Astrocyte (in vitro differentiated cells and primary cell): ENCODE data around the gene NCAM2. TPM values are rescaled to one million over a fixed set of nuclear protein-coding genes. Genes with fewer than 3 reads are reported as not detected.

Experiments used
- DNase-seq: peaks from one replicate; pipeline ENCODE4 v3.0.0-alpha.2; 2010; ENCODE audit warnings: low read depth
- FAIRE-seq: peaks from 2 replicates; lab custom pipeline; 2011; peaks lifted over from hg19 to GRCh38; lab: Jason Lieb, UNC
- H2AFZ ChIP-seq: 2 replicates; pipeline ENCODE4 v1.6.0; 2012; ENCODE audit warnings: low read depth, low read length, inconsistent platforms
- H3K27ac ChIP-seq: 2 replicates; pipeline ENCODE4 v1.5.1; 2011; ENCODE audit warnings: low read depth, low read length, inconsistent platforms
- H3K27me3 ChIP-seq: 2 replicates; pipeline ENCODE4 v1.6.0; 2011; ENCODE audit warnings: low read length, inconsistent platforms; ENCODE audit not compliant: insufficient read depth
- H3K36me3 ChIP-seq: 2 replicates; pipeline ENCODE4 v1.5.1; 2011; ENCODE audit warnings: low read length, inconsistent platforms; ENCODE audit not compliant: insufficient read depth
- H3K4me1 ChIP-seq: 2 replicates; pipeline ENCODE4 v1.5.1; 2011; ENCODE audit warnings: low read length, inconsistent platforms; ENCODE audit not compliant: insufficient read depth
- H3K4me2 ChIP-seq: 2 replicates; pipeline ENCODE4 v1.6.0; 2012; ENCODE audit warnings: low read length, inconsistent platforms
- H3K4me3 ChIP-seq: 2 replicates; pipeline ENCODE4 v1.5.1; 2011; ENCODE audit warnings: low read depth, mild to moderate bottlenecking, low read length, inconsistent platforms; ENCODE audit not compliant: insufficient read depth
- H3K79me2 ChIP-seq: 2 replicates; pipeline ENCODE4 v1.6.0; 2012; ENCODE audit warnings: mild to moderate bottlenecking, low read length, inconsistent platforms; ENCODE audit not compliant: insufficient read depth
- H3K9ac ChIP-seq: 2 replicates; pipeline ENCODE4 v1.6.0; 2012; ENCODE audit warnings: mild to moderate bottlenecking, low read length, inconsistent platforms
- H3K9me3 ChIP-seq: 2 replicates; pipeline ENCODE4 v1.5.1; 2012; ENCODE audit warnings: low read depth, mild to moderate bottlenecking, low read length, inconsistent platforms; ENCODE audit not compliant: insufficient read depth
- H4K20me1 ChIP-seq: 2 replicates; pipeline ENCODE4 v1.6.0; 2012; ENCODE audit warnings: low read length, inconsistent platforms; ENCODE audit not compliant: insufficient read depth
- H3K27ac Mint-ChIP-seq: one replicate; pipeline ENCODE4 v1.8.0; 2021; ENCODE audit warnings: mild to moderate bottlenecking, mixed read lengths; ENCODE audit not compliant: unreplicated experiment
- H3K27me3 Mint-ChIP-seq: one replicate; pipeline ENCODE4 v1.8.0; 2021; ENCODE audit warnings: low read depth, mixed read lengths; ENCODE audit not compliant: unreplicated experiment
- H3K36me3 Mint-ChIP-seq: one replicate; pipeline ENCODE4 v1.8.0; 2021; ENCODE audit warnings: low read depth, mixed read lengths; ENCODE audit not compliant: unreplicated experiment
- H3K4me1 Mint-ChIP-seq: one replicate; pipeline ENCODE4 v1.8.0; 2021; ENCODE audit warnings: low read depth, mixed read lengths; ENCODE audit not compliant: unreplicated experiment
- H3K4me3 Mint-ChIP-seq: one replicate; pipeline ENCODE4 v1.8.0; 2021; ENCODE audit warnings: mild to moderate bottlenecking, moderate library complexity, mixed read lengths; ENCODE audit not compliant: unreplicated experiment
- H3K9me3 Mint-ChIP-seq: one replicate; pipeline ENCODE4 v1.8.0; 2021; ENCODE audit warnings: mild to moderate bottlenecking, mixed read lengths; ENCODE audit not compliant: unreplicated experiment
- CTCF ChIP-seq: IDR thresholded peaks from 2 replicates; pipeline ENCODE4 v1.5.1; 2011; ENCODE audit warnings: low read depth, mild to moderate bottlenecking, inconsistent platforms, low read length, moderate library complexity; ENCODE audit not compliant: insufficient read depth
- EZH2 ChIP-seq: IDR thresholded peaks from 2 replicates; pipeline ENCODE4 v1.6.1; 2012; ENCODE audit warnings: mild to moderate bottlenecking, low read length, inconsistent platforms; ENCODE audit not compliant: insufficient read depth
- total RNA-seq: library from RNA; stranded (reverse); gene quantifications from 2 replicates; pipeline ENCODE4 v1.2.1, GENCODE V29; 2021

Gene NCAM2
- total RNA-seq, 1 donor from 2014 or later: 6.8 TPM

- no peak overlapping the region for H3K4me3 Mint-ChIP-seq
- Histone ChIP-seq H3K9ac (no peak overlapping the region), H2AFZ (no peak overlapping the region), H3K79me2 (no peaks in the 10 kb centered on the region), H3K9me3 (no peaks in the 10 kb centered on the region), H4K20me1 (no peaks in the 10 kb centered on the region), H3K4me3 (no peak overlapping the region), H3K36me3 (no peaks in the 10 kb centered on the region), H3K4me2 (no peak overlapping the region), H3K27me3 (no peaks in the 10 kb centered on the region), H3K27ac (no peak overlapping the region), H3K4me1 (no peaks in the 10 kb centered on the region)
- no peaks in the 10 kb centered on the region for H3K4me1 Mint-ChIP-seq
- H3K36me3 Mint-ChIP-seq: no peaks in the 10 kb centered on the region
- peaks cover 17% of the 10 kb centered on the region for H3K9me3 Mint-ChIP-seq
- TF ChIP-seq EZH2: no peak
- TF ChIP-seq CTCF: no peak
- no peaks in the 10 kb centered on the region for H3K27me3 Mint-ChIP-seq
- no peak for DNase-seq
- H3K27ac Mint-ChIP-seq: no peak overlapping the region
- FAIRE-seq: no peak
These were observed 347.7 kb downstream of the NCAM2 start for GRCh38 chr21:21345872-21346271.

GRCh38 chr21:21366277-21366676 is 368.1 kb downstream of the NCAM2 start:
- Histone ChIP-seq H3K4me1 (peaks cover 5% of the 10 kb centered on the region), H3K4me2 (no peak overlapping the region), H4K20me1 (no peaks in the 10 kb centered on the region), H3K9me3 (no peaks in the 10 kb centered on the region), H3K79me2 (no peaks in the 10 kb centered on the region), H3K36me3 (no peaks in the 10 kb centered on the region), H2AFZ (no peak overlapping the region), H3K27me3 (no peaks in the 10 kb centered on the region), H3K9ac (no peak overlapping the region), H3K27ac (no peak overlapping the region), H3K4me3 (no peak overlapping the region)
- Mint-ChIP-seq H3K4me3 (no peak overlapping the region), H3K27ac (no peak overlapping the region), H3K9me3 (no peaks in the 10 kb centered on the region), H3K4me1 (peaks cover 9% of the 10 kb centered on the region), H3K36me3 (no peaks in the 10 kb centered on the region), H3K27me3 (no peaks in the 10 kb centered on the region)
- DNase-seq (no peak), FAIRE-seq (no peak)
- no peak for TF ChIP-seq CTCF
- TF ChIP-seq EZH2: no peak

GRCh38 chr21:21367583-21367982 is 369.4 kb downstream of the NCAM2 start:
- H3K27me3 ChIP-seq: no peaks in the 10 kb centered on the region
- FAIRE-seq: no peak
- no peak overlapping the region for H2AFZ ChIP-seq

More at GRCh38 chr21:21367583-21367982, 369.4 kb downstream of the NCAM2 start:
- DNase-seq: no peak
- Histone ChIP-seq H3K4me2 (no peak overlapping the region), H4K20me1 (no peaks in the 10 kb centered on the region), H3K4me1 (peaks cover 5% of the 10 kb centered on the region), H3K36me3 (no peaks in the 10 kb centered on the region), H3K9ac (no peak overlapping the region), H3K27ac (no peak overlapping the region), H3K9me3 (no peaks in the 10 kb centered on the region), H3K4me3 (no peak overlapping the region), H3K79me2 (no peaks in the 10 kb centered on the region)
- peaks cover 9% of the 10 kb centered on the region for H3K4me1 Mint-ChIP-seq
- no peaks in the 10 kb centered on the region for H3K36me3 Mint-ChIP-seq
- no peaks in the 10 kb centered on the region for H3K27me3 Mint-ChIP-seq
- TF ChIP-seq EZH2: no peak
- TF ChIP-seq CTCF: no peak
- no peak overlapping the region for H3K4me3 Mint-ChIP-seq
- H3K9me3 Mint-ChIP-seq: no peaks in the 10 kb centered on the region
- H3K27ac Mint-ChIP-seq: no peak overlapping the region
